Mesothelial cell of epicardium (in vitro differentiated cells): ENCODE results near the gene STK38. TPM values are rescaled to one million over a fixed set of nuclear protein-coding genes. Genes with fewer than 3 reads are reported as not detected.

Experiments
- DNase-seq, 2 experiments: peaks; one replicate each; pipeline ENCODE4 v3.0.0; 2021; ENCODE audit warnings: low spot score in 2 of 2; ENCODE audit not compliant: unreplicated experiment in 2 of 2
- H3K27ac Mint-ChIP-seq: 2 replicates; pipeline ENCODE4 v1.8.0; 2021; ENCODE audit warnings: mixed read lengths
- H3K27me3 Mint-ChIP-seq: 2 replicates; pipeline ENCODE4 v1.8.0; 2021; ENCODE audit warnings: low read depth, mixed read lengths
- H3K36me3 Mint-ChIP-seq: 2 replicates; pipeline ENCODE4 v1.8.0; 2021; ENCODE audit warnings: mixed read lengths
- H3K4me1 Mint-ChIP-seq: 2 replicates; pipeline ENCODE4 v1.8.0; 2021; ENCODE audit warnings: mixed read lengths
- H3K4me3 Mint-ChIP-seq: 2 replicates; pipeline ENCODE4 v1.8.0; 2021; ENCODE audit warnings: mild to moderate bottlenecking, moderate library complexity, mixed read lengths
- H3K9me3 Mint-ChIP-seq: 2 replicates; pipeline ENCODE4 v1.8.0; 2021; ENCODE audit warnings: mixed read lengths
- CTCF ChIP-seq: fragments of 200-600 bp; sonication (generic); IDR thresholded peaks from one replicate; pipeline ENCODE4 v1.5.0; 2021; ENCODE audit warnings: antibody characterized with exemption; ENCODE audit not compliant: unreplicated experiment
- total RNA-seq: library from RNA; stranded (reverse); gene quantifications from 3 replicates; pipeline ENCODE4 v1.2.1, GENCODE V29; 2021

The STK38 gene
- total RNA-seq, 1 donor from 2014 or later = 47.8 TPM

GRCh38 chr6:36499918-36500317 is 47.4 kb downstream of the STK38 start:
- Mint-ChIP-seq H3K27ac (no peak overlapping the region), H3K27me3 (no peaks in the 10 kb centered on the region), H3K36me3 (peaks cover 39% of the 10 kb centered on the region), H3K9me3 (no peaks in the 10 kb centered on the region), H3K4me1 (no peaks in the 10 kb centered on the region), H3K4me3 (no peak overlapping the region)
- no peak for TF ChIP-seq CTCF
- DNase-seq = no peak

- Mint-ChIP-seq H3K4me3 (no peak overlapping the region), H3K9me3 (no peaks in the 10 kb centered on the region), H3K27ac (no peak overlapping the region), H3K36me3 (peaks cover 55% of the 10 kb centered on the region), H3K4me1 (peaks cover 11% of the 10 kb centered on the region), H3K27me3 (no peaks in the 10 kb centered on the region)
- DNase-seq = no peak
- TF ChIP-seq CTCF = no peak
Observed at GRCh38 chr6:36495086-36495485, 52.2 kb downstream of the STK38 start.

- Mint-ChIP-seq H3K27ac (peak overlapping the region; percentile 4), H3K9me3 (no peaks in the 10 kb centered on the region), H3K27me3 (no peaks in the 10 kb centered on the region), H3K4me1 (peaks cover 11% of the 10 kb centered on the region), H3K4me3 (no peak overlapping the region), H3K36me3 (peaks cover 47% of the 10 kb centered on the region)
- DNase-seq = no peak
- no peak for TF ChIP-seq CTCF
Observed at GRCh38 chr6:36493859-36494258, 53.4 kb downstream of the STK38 start.

- no peak overlapping the region for H3K4me3 Mint-ChIP-seq
- TF ChIP-seq CTCF = no peak
- no peaks in the 10 kb centered on the region for H3K27me3 Mint-ChIP-seq
- H3K27ac Mint-ChIP-seq = no peak overlapping the region
- H3K4me1 Mint-ChIP-seq = peaks cover 11% of the 10 kb centered on the region
- H3K9me3 Mint-ChIP-seq = no peaks in the 10 kb centered on the region
- DNase-seq = no peak
- H3K36me3 Mint-ChIP-seq = peaks cover 53% of the 10 kb centered on the region
Observed at GRCh38 chr6:36493319-36493718, 54.0 kb downstream of the STK38 start.

- H3K4me1 Mint-ChIP-seq = peaks cover 11% of the 10 kb centered on the region
- peaks cover 57% of the 10 kb centered on the region for H3K36me3 Mint-ChIP-seq
- no peaks in the 10 kb centered on the region for H3K9me3 Mint-ChIP-seq
- DNase-seq = no peak
- H3K27me3 Mint-ChIP-seq = no peaks in the 10 kb centered on the region
- H3K4me3 Mint-ChIP-seq = no peak overlapping the region
- no peak overlapping the region for H3K27ac Mint-ChIP-seq
- TF ChIP-seq CTCF = no peak
Observed at GRCh38 chr6:36492621-36493020, 54.7 kb downstream of the STK38 start.

- no peaks in the 10 kb centered on the region for H3K27me3 Mint-ChIP-seq
- no peak overlapping the region for H3K4me3 Mint-ChIP-seq
- TF ChIP-seq CTCF = no peak
- H3K36me3 Mint-ChIP-seq = peaks cover 57% of the 10 kb centered on the region
- H3K4me1 Mint-ChIP-seq = peaks cover 11% of the 10 kb centered on the region
- DNase-seq = no peak
- H3K9me3 Mint-ChIP-seq = no peaks in the 10 kb centered on the region
- H3K27ac Mint-ChIP-seq = no peak overlapping the region
Observed at GRCh38 chr6:36492092-36492491, 55.2 kb downstream of the STK38 start.
